SW 1271 (cell line): ENCODE results near the gene ABCC11.

Source experiments
- DNase-seq, 2 experiments: peaks; one replicate each; lab custom pipeline; 2025; lab: John Stamatoyannopoulos, UW

ABCC11 gene

DNA sequence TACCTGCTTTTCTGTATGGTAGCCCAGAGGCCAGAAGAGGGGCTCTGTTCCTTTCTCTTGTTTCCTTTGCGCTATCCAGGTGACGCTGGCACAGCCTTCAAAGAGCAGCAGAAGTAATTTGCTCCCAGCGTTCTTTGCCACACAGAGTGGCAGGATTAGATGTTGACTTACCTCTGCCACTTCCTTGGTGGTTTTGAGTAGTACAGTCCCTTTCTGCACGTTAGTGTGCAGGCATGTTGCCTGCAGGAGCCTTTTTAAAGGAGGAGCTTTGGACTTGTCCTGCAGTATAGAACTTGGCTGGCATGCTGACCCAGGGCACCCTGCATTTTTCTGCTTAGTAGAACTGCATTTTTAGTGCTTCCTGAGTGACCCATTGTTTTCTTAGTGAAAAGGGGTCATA lies at the start of gene ABCC11:
Gene ABCC11, minus strand, starts transcription at position 229 of the 400 bp plus-strand sequence. CDS start 15,618 bp downstream, outside the sequence.
- DNase-seq = no peak

DNA sequence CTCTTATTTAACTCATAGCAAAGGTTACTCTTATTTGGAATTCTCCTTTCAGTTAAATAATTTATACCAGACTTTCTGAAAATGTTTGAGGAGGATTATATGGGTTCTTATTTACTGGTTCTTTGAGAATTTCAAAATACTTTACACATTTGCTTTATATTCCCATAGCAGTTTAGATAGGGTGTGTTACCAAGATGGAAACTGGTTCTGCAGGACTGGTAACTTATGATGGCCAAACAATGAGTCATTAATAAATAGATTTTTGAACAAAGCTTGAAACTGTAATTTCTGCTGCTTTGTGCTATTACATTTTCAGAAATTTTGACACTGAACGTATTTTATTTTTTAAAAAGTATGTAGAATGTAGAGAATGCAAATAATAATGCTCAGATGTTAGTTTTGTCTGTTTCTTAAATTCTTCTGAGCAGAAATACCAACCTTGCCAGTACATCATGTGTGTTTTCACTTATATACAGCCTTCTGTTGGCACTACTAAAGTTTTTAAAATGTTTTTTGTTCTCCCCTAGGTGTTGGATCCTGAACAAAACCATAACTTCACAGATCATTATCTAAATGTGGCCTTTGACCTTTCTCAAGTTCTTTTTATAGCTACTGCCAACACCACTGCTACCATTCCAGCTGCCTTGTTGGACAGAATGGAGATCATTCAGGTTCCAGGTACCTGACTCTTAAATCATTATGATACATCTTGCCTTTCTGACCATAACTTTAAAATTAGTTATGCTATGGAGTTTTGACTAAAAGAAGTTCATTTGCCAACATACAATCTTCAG lies 48.3 kb upstream of the ABCC11 start:
- DNase-seq = no peak

- DNase-seq = no peak
Observed at GRCh38 chr16:48294724-48295123, 47.4 kb upstream of the ABCC11 start.

DNA sequence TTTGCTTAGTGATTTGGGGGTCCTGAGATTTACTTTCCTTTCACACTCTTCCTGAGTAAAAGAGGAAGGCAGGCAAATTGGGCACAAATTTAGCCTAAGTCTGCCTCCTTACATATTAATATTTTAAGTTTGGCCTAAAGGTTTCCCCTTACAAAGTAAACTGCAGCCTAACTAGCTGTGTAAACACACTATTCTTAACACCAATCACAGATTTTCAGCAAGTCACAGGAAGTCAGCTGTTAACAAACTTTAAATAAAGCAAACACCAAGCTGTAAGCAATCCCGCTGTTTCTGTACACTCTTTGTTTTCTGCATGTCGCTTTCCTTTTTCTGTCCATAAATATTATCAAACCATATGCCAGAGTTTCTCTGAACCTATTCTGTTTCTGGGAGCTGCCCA lies 45.1 kb upstream of the ABCC11 start:
- DNase-seq = no peak

- no peak for DNase-seq
Observed at GRCh38 chr16:48291754-48292153, 44.4 kb upstream of the ABCC11 start.

DNA sequence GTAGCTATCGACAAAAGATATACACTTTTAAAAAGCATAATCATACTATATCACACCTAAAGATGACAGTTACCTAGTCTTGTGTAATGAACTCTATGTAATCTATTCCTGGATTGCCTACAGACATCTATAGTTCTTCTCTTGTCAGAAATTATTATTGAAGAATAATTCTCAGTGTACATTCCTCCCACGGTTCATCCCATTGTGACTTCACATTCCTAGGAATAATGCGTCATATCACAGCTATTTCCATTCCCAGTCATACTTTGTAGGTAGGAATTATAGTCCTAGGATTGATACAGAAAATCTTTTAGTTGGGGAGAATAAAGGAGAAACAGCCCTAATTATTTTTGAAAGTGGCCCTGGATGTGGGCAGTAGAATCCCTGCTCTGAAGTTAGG lies 44.0 kb upstream of the ABCC11 start:
- DNase-seq = no peak

DNA sequence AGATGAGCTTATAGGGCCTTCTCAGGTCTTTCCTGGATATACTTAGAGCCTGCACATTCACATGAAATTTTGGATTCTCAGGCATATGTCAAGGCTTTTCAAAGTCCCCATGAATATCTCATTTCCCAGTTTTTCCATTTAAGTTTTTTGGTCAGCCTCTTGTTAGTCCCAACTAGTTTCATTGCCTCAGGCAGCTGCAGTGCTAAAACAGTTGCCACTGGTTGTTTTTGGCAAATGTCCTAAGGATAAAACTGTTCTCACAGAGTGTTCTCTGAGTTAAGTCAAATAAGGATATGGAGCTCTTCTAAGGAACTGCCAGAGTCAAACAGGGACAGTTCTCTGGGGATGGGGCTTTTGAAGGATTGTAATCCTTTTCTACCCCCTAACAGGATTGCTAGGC lies 39.9 kb upstream of the ABCC11 start:
- no peak for DNase-seq

GRCh38 chr16:48284772-48285409 lies 37.6 kb upstream of the ABCC11 start:
- DNase-seq = no peak

DNA sequence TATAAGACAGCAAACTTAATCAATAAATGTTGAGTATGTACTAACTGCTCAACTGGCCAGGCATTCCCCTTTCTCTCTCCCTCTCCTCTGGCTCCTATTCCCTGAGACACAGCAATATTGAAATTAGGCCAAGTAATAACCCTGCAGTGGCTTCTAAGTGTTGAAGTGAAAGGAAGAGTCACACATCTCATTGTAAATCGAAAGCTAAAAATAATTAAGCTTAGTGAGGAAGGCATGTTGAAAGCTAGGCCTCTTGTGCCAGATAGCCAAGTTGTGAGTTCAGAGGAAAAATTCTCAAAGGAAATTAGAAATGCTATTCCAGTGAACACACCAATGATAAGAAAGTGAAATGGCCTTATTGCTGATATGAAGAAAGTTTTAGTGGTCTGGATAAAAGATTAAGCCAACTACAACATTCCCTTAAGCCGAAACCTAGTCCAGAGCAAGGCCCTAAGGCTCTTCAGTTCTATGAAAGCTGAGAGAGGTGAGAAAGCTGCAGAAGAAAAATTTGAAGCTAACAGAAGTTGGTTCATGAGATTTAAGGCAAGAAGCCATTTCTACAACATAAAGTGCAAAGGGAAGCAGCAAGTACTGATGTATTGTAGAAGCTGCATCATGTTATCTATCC lies 35.4 kb upstream of the ABCC11 start:
- no peak for DNase-seq

DNA sequence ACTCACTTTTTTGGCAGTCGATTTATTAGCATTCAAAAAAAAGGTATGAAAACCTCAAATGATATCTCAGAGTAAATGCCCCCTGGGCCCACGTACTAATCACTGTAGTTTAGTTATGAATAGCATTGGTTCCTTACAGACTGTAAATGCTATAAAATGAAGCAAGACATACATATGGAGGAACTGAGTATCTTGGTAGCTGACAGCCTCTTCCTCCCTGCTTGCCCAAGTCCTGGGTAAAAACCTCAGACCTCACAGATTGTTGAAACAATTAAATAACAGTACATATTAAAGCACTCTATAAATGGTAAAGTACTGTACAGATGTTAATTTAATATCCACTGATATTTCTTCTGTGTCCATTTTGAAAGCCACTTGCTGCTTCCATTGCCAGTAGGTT lies 33.2 kb upstream of the ABCC11 start:
- no peak for DNase-seq

- DNase-seq = no peak
Observed at GRCh38 chr16:48279199-48279598, 31.9 kb upstream of the ABCC11 start.

GRCh38 chr16:48277158-48277557 lies 29.8 kb upstream of the ABCC11 start:
- no peak for DNase-seq

DNA sequence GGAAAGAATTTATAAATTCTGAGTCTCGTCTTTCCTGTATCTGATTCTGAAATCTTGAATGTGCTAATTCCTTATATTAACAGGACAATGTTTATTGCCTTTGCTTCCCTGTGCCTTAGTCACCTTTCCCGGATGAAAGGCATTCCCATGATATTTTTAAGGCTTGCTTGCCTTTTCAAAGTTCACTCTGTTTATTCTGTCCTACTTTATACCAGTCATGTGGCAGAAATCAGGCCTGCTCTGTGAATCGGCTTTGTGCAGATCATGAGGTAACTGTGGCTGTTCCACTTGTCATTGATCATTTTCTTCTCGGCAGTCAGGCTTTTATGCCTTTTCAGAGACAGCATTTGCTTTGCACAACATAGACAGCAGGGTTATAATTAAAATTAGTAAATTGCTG lies 28.8 kb upstream of the ABCC11 start:
- DNase-seq = no peak

- no peak for DNase-seq
Observed at GRCh38 chr16:48274476-48274875, 27.1 kb upstream of the ABCC11 start.

DNA sequence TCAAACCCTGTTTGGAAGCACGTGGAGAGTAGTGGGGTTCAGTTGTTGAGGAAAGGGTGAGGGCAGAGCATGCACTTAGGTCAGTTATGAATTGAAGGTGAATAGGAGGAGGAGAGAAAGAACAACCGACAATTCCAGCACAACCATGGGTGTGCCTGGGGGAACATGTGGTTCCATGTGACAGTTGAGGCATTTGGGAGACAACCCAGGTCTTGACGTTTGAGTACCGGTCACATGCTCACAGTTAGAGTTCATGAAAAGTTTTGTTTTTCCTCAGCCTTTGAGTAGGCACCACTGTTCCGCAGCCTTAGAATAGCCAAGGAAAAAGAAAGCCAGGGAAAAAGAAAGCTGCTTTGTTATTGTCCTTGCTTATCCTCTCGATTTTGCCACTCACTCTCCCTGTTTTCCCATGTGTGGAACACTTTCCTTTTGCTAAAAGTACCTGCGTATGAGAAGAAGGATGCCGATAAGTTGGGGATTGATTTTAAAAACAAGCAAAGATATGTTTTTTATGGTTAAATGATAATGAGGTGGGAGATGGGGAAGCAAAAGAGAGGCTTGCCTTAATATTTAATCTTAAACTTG lies 25.6 kb upstream of the ABCC11 start:
- DNase-seq = no peak

DNA sequence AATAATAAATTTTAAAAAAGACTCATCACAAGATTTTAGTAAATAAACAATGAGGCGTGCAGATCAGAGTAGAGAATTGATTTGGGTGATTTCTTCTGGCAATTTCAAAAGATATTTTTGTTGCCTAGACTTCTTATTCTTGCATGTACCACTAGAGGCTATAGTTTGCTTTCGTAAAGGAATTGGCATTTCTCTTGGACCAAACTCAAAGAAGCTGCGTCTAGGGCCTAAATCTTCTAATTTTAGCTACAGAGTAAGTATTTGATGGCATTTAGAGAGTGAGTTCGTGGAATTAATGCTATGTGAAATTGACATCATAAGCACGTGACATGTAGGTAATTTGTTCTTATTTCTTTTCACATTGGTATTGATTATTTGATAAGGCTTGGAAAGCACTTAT lies 24.4 kb upstream of the ABCC11 start:
- no peak for DNase-seq

DNA sequence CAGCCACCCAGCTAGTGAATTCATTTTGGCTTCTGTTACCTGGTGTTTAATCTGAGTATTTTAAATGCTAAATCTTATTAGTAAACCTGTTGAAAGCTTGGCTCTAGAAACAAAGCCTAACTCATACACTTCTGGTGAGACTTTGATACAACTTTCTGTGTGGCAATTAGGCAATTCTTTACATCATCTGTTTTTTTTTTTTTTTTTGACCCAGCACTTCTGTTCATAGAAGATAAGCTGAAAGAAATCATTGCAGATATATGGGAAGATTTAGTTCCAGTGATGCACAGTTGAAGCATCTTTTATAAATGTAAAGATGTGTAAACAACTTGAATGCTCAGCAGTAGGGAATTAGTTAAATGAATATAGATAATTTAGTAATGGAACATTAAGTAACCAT lies 21.7 kb upstream of the ABCC11 start:
- DNase-seq = no peak

DNA sequence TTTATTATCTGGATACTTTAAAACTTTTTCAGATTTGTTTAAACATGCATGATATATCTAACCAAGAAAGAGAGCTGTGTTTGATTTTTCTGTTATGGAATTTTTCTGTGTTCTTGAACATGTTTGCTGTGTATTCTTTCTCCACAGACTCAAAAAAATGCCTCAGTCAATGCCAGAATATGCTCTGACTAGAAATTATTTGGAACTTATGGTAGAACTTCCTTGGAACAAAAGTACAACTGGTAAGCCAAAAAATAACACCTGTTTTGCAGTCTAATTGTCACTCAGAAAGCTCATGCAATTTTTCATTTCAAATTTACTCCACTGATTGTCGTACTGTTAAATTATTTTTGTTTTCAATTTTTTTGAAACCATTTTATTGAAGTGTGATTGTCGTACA lies 15.3 kb upstream of the ABCC11 start:
- no peak for DNase-seq

DNA sequence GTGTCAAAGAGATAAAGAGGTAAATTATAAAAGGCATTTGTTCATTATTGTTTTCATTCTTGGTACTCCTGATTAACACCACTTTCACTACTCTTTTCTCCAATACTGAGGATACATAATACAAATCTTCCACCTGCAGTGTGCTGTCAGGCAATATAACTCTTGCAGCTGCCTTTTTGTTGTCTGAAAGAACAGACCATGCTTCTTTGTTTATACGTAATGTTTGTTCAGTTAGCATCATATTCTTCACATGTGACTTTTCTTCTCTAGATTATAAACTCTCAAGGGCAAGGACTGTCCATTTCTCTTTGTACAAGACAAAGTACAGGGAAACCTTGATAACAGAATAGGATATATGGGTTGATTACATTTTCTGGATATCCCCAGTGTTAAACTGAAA lies 14.2 kb upstream of the ABCC11 start:
- DNase-seq = no peak

DNA sequence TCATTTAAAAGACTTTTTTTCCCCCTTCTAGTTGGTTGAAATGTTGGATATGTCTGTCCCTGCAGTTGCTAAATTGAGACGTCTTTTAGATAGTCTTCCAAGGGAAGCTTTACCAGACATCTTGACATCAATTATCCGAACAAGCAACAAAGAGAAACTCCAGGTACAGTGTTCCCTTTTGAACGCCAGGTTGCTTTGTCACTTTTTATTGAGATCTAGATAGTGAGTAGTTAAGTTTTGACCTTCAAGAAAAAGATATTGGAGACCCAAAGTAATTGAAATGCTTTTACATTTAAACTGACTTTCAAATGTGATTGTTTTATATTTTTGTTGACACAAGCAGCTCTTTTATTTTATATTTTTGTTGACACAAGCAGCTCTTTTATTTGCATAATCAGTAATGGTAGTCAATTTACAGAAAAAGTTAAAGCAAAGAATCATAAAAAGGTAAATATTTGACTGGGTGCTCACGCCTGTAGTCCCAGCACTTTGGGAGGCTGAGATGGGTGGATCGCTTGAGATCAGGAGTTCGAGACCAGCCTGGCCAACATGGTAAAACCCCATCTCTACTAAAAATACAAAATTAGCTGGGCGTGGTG lies 9.3 kb upstream of the ABCC11 start:
- DNase-seq = no peak

- DNase-seq = no peak
Observed at GRCh38 chr16:48252013-48252412, 4.7 kb upstream of the ABCC11 start.

DNA sequence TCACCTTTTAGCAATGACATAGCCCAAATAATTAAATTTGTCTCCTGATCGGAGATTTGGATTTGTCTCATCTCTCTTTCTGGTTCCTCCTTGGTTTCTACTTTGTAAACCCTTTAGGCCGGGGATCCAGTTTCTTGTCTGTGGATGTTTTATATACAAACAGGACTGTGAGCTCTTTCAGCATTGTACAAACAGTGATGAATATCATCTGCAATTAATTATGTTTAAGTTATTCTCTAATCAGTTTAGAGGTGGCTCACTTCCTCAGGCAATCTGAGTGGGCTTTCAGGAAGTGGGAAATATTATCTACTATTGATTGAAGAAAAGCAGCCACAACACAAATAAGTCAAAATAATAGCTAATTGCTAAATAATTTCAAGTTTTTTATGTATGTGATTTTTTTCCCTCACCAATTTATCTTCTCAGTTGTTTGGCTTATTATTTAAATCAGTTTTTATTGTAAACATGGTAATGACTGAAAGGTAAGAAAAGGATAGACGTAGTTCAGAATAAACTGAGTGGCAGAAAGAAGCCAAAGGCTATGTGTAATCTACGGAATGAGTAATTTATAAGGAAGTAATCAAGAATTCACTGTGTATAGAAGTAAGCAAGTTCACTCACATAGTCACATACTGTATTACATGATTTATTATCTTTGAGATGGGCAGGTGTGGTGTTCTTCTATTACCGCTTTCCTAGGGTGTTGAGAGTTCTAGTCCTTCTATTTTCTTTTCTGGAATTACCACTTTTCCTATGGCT lies 3.4 kb upstream of the ABCC11 start:
- no peak for DNase-seq
